ENCODE results near the gene TLDC2. TPM values are rescaled to one million over a fixed set of nuclear protein-coding genes. Genes with fewer than 3 reads are reported as not detected.

The TLDC2 gene
- total RNA-seq, 2 experiments from 2014 or later = not detected

GRCh38 chr20:36852187-36852586 is 23.8 kb upstream of the TLDC2 start:
- H3K4me3 Mint-ChIP-seq = no peak overlapping the region
- H3K36me3 Mint-ChIP-seq (ENCODE audit: low read depth) = no peaks in the 10 kb centered on the region
- no peaks in the 10 kb centered on the region for H3K27me3 Mint-ChIP-seq (ENCODE audit: low read depth)
- CTCF ChIA-PET = interaction anchor here (1.0 to 1.3 kb wide), 3 partner anchors 11 to 44 kb away, joined by 3 to 4 read pairs (median 3); a partner anchor contains a TSS
- POLR2A ChIA-PET = no interaction called here
- H3K27ac Mint-ChIP-seq = no peak overlapping the region
- H3K4me1 Mint-ChIP-seq (ENCODE audit: low read depth) = peaks cover 14% of the 10 kb centered on the region
- DNase-seq = no peak
- no peak for ATAC-seq
- no peaks in the 10 kb centered on the region for H3K9me3 Mint-ChIP-seq (ENCODE audit: insufficient read depth)

GRCh38 chr20:36854348-36855240 is 21.3 kb upstream of the TLDC2 start:
- Mint-ChIP-seq H3K9me3 (ENCODE audit: insufficient read depth) (no peaks in the 10 kb centered on the region), H3K4me3 (no peak overlapping the region), H3K36me3 (ENCODE audit: low read depth) (no peaks in the 10 kb centered on the region), H3K27me3 (ENCODE audit: low read depth) (no peaks in the 10 kb centered on the region), H3K4me1 (ENCODE audit: low read depth) (peaks cover 17% of the 10 kb centered on the region), H3K27ac (no peak overlapping the region)
- CTCF ChIA-PET = interaction anchor here (0.9 to 4.8 kb wide), 5 partner anchors 9 to 242 kb away, joined by 3 to 28 read pairs (median 7); a partner anchor contains a TSS
- ATAC-seq (no peak), DNase-seq (no peak)
- POLR2A ChIA-PET = interaction anchor here (0.6 to 2.7 kb wide), 4 partner anchors 9 to 1523 kb away, joined by 3 to 13 read pairs (median 4); no protein-coding TSS in a partner anchor

DNA sequence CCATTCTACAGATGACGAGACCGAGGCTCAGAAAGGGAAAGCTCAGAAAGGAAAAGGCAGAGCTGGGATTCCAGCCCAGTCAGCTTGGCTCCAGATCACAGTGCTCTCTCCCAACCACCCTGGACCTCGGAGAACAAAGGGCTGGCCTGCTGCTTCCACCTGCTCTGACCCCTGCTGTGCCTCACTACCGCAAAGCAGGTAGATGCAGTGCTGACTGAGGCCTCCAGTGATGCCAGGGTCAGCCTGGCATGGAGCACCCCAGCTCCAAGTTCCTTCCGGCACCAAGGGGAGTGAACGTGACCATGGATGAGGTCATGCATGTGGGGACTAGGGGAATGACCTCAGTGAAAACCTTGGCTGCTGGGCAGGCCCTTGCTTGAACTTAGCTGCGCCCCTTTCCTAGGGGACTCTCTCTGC is 20.7 kb upstream of the TLDC2 start:
- Mint-ChIP-seq H3K4me3 (no peak overlapping the region), H3K9me3 (ENCODE audit: insufficient read depth) (no peaks in the 10 kb centered on the region), H3K27ac (no peak overlapping the region), H3K27me3 (ENCODE audit: low read depth) (no peaks in the 10 kb centered on the region), H3K4me1 (ENCODE audit: low read depth) (peaks cover 17% of the 10 kb centered on the region), H3K36me3 (ENCODE audit: low read depth) (no peaks in the 10 kb centered on the region)
- CTCF ChIA-PET = interaction anchor here (2.1 to 4.8 kb wide), 3 partner anchors 9 to 47 kb away, joined by 7 to 28 read pairs (median 17); a partner anchor contains a TSS
- no peak for ATAC-seq
- DNase-seq = no peak
- POLR2A ChIA-PET = interaction anchor here (0.8 to 2.7 kb wide), 3 partner anchors 18 to 21 kb away, joined by 3 to 13 read pairs (median 3); no protein-coding TSS in a partner anchor

- peaks cover 17% of the 10 kb centered on the region for H3K4me1 Mint-ChIP-seq (ENCODE audit: low read depth)
These were observed 19.7 kb upstream of the TLDC2 start for GRCh38 chr20:36856195-36856594.

GRCh38 chr20:36856691-36857635 is 19.0 kb upstream of the TLDC2 start:
- H3K9me3 Mint-ChIP-seq (ENCODE audit: insufficient read depth) = no peaks in the 10 kb centered on the region
- CTCF ChIA-PET = interaction anchor here (1.1 to 4.8 kb wide), 4 partner anchors 15 to 48 kb away, joined by 4 to 28 read pairs (median 12); no protein-coding TSS in a partner anchor
- ATAC-seq = peak; percentile 71
- H3K27ac Mint-ChIP-seq = peak overlapping the region; percentile 4
- DNase-seq = peak; percentile 73
- H3K27me3 Mint-ChIP-seq (ENCODE audit: low read depth) = peaks cover 8% of the 10 kb centered on the region
- H3K4me1 Mint-ChIP-seq (ENCODE audit: low read depth) = peaks cover 17% of the 10 kb centered on the region
- H3K36me3 Mint-ChIP-seq (ENCODE audit: low read depth) = no peaks in the 10 kb centered on the region
- no peak overlapping the region for H3K4me3 Mint-ChIP-seq
- POLR2A ChIA-PET = interaction anchor here (0.9 to 2.7 kb wide), 3 partner anchors 10 to 21 kb away, joined by 4 to 13 read pairs (median 4); no protein-coding TSS in a partner anchor

More at GRCh38 chr20:36856195-36856594, 19.7 kb upstream of the TLDC2 start:
- ATAC-seq (no peak), DNase-seq (no peak)
- Mint-ChIP-seq H3K27me3 (ENCODE audit: low read depth) (peaks cover under 1% of the 10 kb centered on the region), H3K9me3 (ENCODE audit: insufficient read depth) (no peaks in the 10 kb centered on the region), H3K27ac (peak overlapping the region; percentile 44), H3K4me3 (no peak overlapping the region), H3K36me3 (ENCODE audit: low read depth) (no peaks in the 10 kb centered on the region)
- POLR2A ChIA-PET = interaction anchor here (0.9 to 2.7 kb wide), 4 partner anchors 9 to 22 kb away, joined by 3 to 13 read pairs (median 4); no protein-coding TSS in a partner anchor
- CTCF ChIA-PET = interaction anchor here (1.1 to 4.8 kb wide), 5 partner anchors 8 to 48 kb away, joined by 4 to 28 read pairs (median 7); a partner anchor contains a TSS

- ChIA-PET CTCF (interaction anchor here (0.7 to 3.0 kb wide), 5 partner anchors 23 to 359 kb away, joined by 3 to 12 read pairs (median 4); partner anchors contain the start of gene DSN1), POLR2A (no interaction called here)
- H3K4me3 Mint-ChIP-seq = no peak overlapping the region
- H3K27me3 Mint-ChIP-seq (ENCODE audit: low read depth) = peaks cover 9% of the 10 kb centered on the region
- no peak for ATAC-seq
- DNase-seq = no peak
- H3K9me3 Mint-ChIP-seq (ENCODE audit: insufficient read depth) = no peaks in the 10 kb centered on the region
- H3K4me1 Mint-ChIP-seq (ENCODE audit: low read depth) = peaks cover 21% of the 10 kb centered on the region
- H3K27ac Mint-ChIP-seq = no peak overlapping the region
- no peaks in the 10 kb centered on the region for H3K36me3 Mint-ChIP-seq (ENCODE audit: low read depth)
These were observed 16.7 kb upstream of the TLDC2 start for GRCh38 chr20:36859282-36859555.

DNA sequence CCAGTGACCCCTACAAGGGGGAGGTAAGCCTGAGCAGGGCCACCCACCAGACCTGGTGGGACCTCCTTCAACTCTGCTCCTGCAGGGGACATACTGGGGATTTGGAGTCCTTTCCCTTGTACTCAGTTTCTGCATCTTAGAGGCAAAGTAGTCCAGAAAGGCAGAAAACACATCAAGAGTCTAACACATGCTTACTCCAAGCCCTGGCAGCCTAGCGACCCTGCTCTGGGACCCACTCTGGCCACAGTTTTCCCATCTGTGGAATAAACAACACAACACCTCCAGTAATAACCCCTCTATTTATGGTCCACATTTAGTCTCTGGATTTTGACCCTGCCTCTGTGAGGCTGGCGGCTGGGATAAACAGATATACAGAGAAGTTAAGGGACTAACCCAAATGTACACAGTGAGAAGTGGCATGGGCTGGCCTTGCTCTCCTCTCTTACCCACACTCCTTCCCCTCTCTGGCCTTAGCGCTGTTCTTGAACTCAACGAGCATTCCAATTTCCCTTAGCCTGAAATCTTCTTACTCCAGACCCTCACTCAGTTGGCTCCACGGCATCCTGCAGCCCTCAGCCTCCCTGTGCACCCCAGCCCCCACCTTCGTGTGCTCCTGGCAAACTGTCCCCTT is 16.1 kb upstream of the TLDC2 start:
- peaks cover 12% of the 10 kb centered on the region for H3K27me3 Mint-ChIP-seq (ENCODE audit: low read depth)
- DNase-seq (no peak), ATAC-seq (no peak)
- H3K36me3 Mint-ChIP-seq (ENCODE audit: low read depth) = no peaks in the 10 kb centered on the region
- H3K9me3 Mint-ChIP-seq (ENCODE audit: insufficient read depth) = no peaks in the 10 kb centered on the region
- CTCF ChIA-PET = interaction anchor here (1.1 to 3.0 kb wide), 4 partner anchors 23 to 86 kb away, joined by 3 to 12 read pairs (median 6); partner anchors contain the start of gene DSN1
- H3K4me3 Mint-ChIP-seq = no peak overlapping the region
- POLR2A ChIA-PET = no interaction called here
- H3K27ac Mint-ChIP-seq = no peak overlapping the region
- peaks cover 24% of the 10 kb centered on the region for H3K4me1 Mint-ChIP-seq (ENCODE audit: low read depth)

- Mint-ChIP-seq H3K9me3 (ENCODE audit: insufficient read depth) (no peaks in the 10 kb centered on the region), H3K27me3 (ENCODE audit: low read depth) (peaks cover 17% of the 10 kb centered on the region), H3K27ac (no peak overlapping the region), H3K4me1 (ENCODE audit: low read depth) (peaks cover 28% of the 10 kb centered on the region), H3K36me3 (ENCODE audit: low read depth) (no peaks in the 10 kb centered on the region), H3K4me3 (no peak overlapping the region)
- ATAC-seq (no peak), DNase-seq (no peak)
- ChIA-PET CTCF (interaction anchor here (1.0 to 3.0 kb wide), 4 partner anchors 24 to 52 kb away, joined by 3 to 12 read pairs (median 6); no protein-coding TSS in a partner anchor), POLR2A (interaction anchor here (0.6 kb wide), 1 partner anchor 255 kb away, joined by 5 read pairs; no protein-coding TSS in a partner anchor)
These were observed 15.6 kb upstream of the TLDC2 start for GRCh38 chr20:36860339-36860738.

DNA sequence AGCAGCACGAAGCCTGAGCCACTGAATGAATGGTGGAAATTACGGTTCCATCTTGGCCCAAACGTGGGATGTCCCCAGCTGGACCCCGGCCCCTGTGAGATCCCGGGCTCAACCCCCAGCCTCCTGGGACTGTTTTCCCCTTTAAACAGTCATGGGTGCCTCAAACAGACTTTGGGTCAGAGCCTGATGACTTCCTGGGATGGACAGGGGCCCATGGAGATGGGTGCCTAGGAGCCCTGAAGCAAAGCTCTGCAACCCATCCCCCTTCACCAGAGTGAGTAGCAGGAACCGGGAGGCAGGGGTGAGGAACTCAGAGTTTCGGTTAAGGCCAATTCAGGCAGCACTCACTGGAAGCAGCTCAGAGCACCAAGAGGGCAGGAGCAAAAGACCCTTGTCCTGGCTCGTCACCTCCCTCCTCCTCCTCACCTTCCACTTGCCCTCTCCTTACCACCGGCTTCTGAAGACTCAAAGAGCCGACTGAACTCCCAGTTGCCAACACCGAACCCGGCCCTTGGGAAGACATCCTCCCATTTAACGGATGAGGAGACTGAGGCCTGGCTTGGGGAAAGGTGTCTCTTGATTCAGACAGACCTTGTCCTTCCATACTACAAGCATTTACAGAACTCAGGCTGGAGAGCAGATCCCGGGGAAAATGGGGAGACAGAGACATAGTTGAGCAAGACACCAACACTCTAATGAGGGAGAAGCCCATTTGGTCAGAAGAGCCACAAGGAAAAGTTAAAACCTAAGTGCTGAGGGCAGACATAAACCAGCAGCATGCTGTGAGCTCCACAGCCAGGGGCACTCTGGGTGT is 14.9 kb upstream of the TLDC2 start:
- no peak overlapping the region for H3K27ac Mint-ChIP-seq
- peak overlapping the region; percentile 32 for H3K4me3 Mint-ChIP-seq
- H3K27me3 Mint-ChIP-seq (ENCODE audit: low read depth) = peaks cover 24% of the 10 kb centered on the region
- no peaks in the 10 kb centered on the region for H3K9me3 Mint-ChIP-seq (ENCODE audit: insufficient read depth)
- ATAC-seq (no peak), DNase-seq (no peak)
- peaks cover 26% of the 10 kb centered on the region for H3K4me1 Mint-ChIP-seq (ENCODE audit: low read depth)
- no peaks in the 10 kb centered on the region for H3K36me3 Mint-ChIP-seq (ENCODE audit: low read depth)
- POLR2A ChIA-PET = interaction anchor here (0.6 kb wide), 1 partner anchor 254 kb away, joined by 5 read pairs; no protein-coding TSS in a partner anchor
- CTCF ChIA-PET = interaction anchor here (1.0 to 3.0 kb wide), 4 partner anchors 25 to 195 kb away, joined by 3 to 12 read pairs (median 4); no protein-coding TSS in a partner anchor

DNA sequence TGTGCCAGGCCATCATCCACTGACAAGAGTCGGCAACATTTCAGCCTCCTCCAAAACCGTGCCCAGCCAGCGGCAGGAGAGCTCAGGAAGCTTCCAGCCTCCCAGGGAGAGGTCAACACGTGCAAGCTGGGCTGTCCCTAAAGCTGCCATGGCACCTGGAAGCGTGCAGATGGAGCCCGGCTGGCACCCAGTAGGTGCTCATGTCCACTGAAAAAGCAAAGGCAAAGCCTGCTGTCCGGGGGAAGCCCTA is 14.4 kb upstream of the TLDC2 start:
- no peaks in the 10 kb centered on the region for H3K9me3 Mint-ChIP-seq (ENCODE audit: insufficient read depth)
- peak overlapping the region; percentile 32 for H3K4me3 Mint-ChIP-seq
- H3K36me3 Mint-ChIP-seq (ENCODE audit: low read depth) = no peaks in the 10 kb centered on the region
- H3K27ac Mint-ChIP-seq = no peak overlapping the region
- H3K27me3 Mint-ChIP-seq (ENCODE audit: low read depth) = peaks cover 24% of the 10 kb centered on the region
- POLR2A ChIA-PET = no interaction called here
- ATAC-seq = no peak
- DNase-seq = no peak
- peaks cover 21% of the 10 kb centered on the region for H3K4me1 Mint-ChIP-seq (ENCODE audit: low read depth)
- CTCF ChIA-PET = interaction anchor here (1.4 to 3.0 kb wide), 3 partner anchors 25 to 195 kb away, joined by 4 to 12 read pairs (median 5); no protein-coding TSS in a partner anchor

All from activated CD8-positive, alpha-beta T cell treated with anti-CD3 and anti-CD28 coated beads, Interleukin-2, amount 10 ng/mL, durations not matched to agents 7 days and 5 days (primary cell).